PFSK-1 (cell line): Measurements from ENCODE around the gene MYH15.

Experiments used
- POLR2AphosphoS5 ChIP-seq: IDR thresholded peaks from 2 replicates; pipeline ENCODE4 v1.6.1; 2012; ENCODE audit warnings: low read depth, mild to moderate bottlenecking, control low read depth, low read length, moderate library complexity
- TAF1 ChIP-seq: IDR thresholded peaks from 2 replicates; pipeline ENCODE4 v1.6.1; 2012; ENCODE audit warnings: low read length, control low read depth, borderline replicate concordance; ENCODE audit not compliant: insufficient read depth
- TF ChIP-seq, protein P1 (sequence below), 2 experiments: IDR thresholded peaks; 2 replicates each; pipeline versions ENCODE4 v1.6.1 to v1.8.0; 2011 to 2012; ENCODE audit warnings: low read depth in 2 of 2, low read length in 2 of 2, control low read depth in 1 of 2, inconsistent platforms in 1 of 2, mild to moderate bottlenecking in 1 of 2, moderate library complexity in 1 of 2; ENCODE audit not compliant: insufficient read depth in 1 of 2

DNA sequence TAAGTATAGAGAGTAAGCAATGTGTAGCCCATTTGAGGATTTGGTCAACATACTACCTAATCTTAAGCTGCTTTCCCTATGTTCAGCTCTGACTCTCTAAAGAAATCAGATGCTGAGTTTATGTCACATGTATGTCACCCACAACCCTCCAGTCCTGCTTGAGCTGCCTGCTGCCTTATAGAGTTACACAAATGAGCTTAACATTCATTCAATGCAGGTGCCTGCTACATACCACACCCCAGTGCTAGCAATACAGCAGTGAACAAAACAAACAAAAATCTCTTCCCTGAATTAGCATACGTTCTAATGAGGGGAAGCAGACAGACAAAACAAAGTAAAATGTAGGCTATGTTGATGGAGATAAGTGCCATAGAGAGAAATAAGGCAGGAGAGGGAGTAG, 121.0 kb downstream of the MYH15 start:
- TF ChIP-seq POLR2AphosphoS5 (no peak), TAF1 (no peak)
- TF ChIP-seq, protein P1, sequence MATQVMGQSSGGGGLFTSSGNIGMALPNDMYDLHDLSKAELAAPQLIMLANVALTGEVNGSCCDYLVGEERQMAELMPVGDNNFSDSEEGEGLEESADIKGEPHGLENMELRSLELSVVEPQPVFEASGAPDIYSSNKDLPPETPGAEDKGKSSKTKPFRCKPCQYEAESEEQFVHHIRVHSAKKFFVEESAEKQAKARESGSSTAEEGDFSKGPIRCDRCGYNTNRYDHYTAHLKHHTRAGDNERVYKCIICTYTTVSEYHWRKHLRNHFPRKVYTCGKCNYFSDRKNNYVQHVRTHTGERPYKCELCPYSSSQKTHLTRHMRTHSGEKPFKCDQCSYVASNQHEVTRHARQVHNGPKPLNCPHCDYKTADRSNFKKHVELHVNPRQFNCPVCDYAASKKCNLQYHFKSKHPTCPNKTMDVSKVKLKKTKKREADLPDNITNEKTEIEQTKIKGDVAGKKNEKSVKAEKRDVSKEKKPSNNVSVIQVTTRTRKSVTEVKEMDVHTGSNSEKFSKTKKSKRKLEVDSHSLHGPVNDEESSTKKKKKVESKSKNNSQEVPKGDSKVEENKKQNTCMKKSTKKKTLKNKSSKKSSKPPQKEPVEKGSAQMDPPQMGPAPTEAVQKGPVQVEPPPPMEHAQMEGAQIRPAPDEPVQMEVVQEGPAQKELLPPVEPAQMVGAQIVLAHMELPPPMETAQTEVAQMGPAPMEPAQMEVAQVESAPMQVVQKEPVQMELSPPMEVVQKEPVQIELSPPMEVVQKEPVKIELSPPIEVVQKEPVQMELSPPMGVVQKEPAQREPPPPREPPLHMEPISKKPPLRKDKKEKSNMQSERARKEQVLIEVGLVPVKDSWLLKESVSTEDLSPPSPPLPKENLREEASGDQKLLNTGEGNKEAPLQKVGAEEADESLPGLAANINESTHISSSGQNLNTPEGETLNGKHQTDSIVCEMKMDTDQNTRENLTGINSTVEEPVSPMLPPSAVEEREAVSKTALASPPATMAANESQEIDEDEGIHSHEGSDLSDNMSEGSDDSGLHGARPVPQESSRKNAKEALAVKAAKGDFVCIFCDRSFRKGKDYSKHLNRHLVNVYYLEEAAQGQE (IDR thresholded peaks at IDR 0.05; ENCODE audit: insufficient read depth in 1 of 2, low read depth in 2 of 2, low read length in 2 of 2) = no peak
